HEK293T (cell line): ENCODE data around the gene TANC1.

Source experiments
- ARNT ChIP-seq: fragments of 450-650 bp; IDR thresholded peaks from 2 replicates; pipeline ENCODE4 v1.6.1; 2017; ENCODE audit warnings: mild to moderate bottlenecking
- ELF4 ChIP-seq: fragments of 450-650 bp; IDR thresholded peaks from 2 replicates; pipeline ENCODE4 v1.6.1; 2017; ENCODE audit warnings: antibody characterized with exemption
- FOXA1 ChIP-seq: fragments of 450-650 bp; IDR thresholded peaks from 2 replicates; pipeline ENCODE4 v1.6.1; 2016; ENCODE audit warnings: mild to moderate bottlenecking
- FOXK2 ChIP-seq: fragments of 450-650 bp; IDR thresholded peaks from 2 replicates; pipeline ENCODE4 v1.6.1; 2016; ENCODE audit warnings: mild to moderate bottlenecking
- HDGF ChIP-seq: fragments of 450-650 bp; IDR thresholded peaks from 2 replicates; pipeline ENCODE4 v1.6.1; 2017; ENCODE audit warnings: antibody characterized with exemption, borderline replicate concordance
- NFRKB ChIP-seq: fragments of 450-650 bp; IDR thresholded peaks from 2 replicates; pipeline ENCODE4 v1.6.1; 2016; ENCODE audit warnings: mild to moderate bottlenecking, moderate library complexity
- SP1 ChIP-seq: fragments of 450-650 bp; IDR thresholded peaks from 2 replicates; pipeline ENCODE4 v1.6.1; 2017
- TF ChIP-seq, protein P1 (sequence below): fragments of 450-650 bp; IDR thresholded peaks from 2 replicates; pipeline ENCODE4 v1.6.1; 2016

DNA sequence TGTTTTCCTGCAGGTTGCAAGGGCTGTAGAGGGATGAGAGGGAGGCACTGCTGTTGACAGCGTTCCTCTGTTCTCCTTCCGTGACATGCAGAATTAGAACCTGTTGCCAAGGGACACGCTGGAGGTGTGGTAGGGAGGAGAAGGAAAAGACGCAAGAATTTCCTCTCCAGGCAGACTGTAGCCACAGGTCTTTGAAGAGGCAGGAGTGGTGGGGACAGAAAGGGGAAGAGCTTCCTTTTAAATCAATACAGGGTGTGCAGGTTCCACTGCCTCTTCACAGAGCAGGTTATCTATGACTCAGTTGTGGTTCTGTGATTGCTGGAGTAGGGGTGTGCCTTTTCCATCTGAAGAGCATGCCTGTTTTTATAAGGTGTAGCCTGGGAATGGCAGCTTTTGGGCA, 185.0 kb downstream of the TANC1 start:
- TF ChIP-seq HDGF (no peak), FOXA1 (no peak), ELF4 (no peak), ARNT (no peak), NFRKB (no peak), SP1 (no peak), FOXK2 (no peak)
- TF ChIP-seq, protein P1, sequence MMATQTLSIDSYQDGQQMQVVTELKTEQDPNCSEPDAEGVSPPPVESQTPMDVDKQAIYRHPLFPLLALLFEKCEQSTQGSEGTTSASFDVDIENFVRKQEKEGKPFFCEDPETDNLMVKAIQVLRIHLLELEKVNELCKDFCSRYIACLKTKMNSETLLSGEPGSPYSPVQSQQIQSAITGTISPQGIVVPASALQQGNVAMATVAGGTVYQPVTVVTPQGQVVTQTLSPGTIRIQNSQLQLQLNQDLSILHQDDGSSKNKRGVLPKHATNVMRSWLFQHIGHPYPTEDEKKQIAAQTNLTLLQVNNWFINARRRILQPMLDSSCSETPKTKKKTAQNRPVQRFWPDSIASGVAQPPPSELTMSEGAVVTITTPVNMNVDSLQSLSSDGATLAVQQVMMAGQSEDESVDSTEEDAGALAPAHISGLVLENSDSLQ: no peak
